ENCODE measurements around the gene PCGF3.

DNA sequence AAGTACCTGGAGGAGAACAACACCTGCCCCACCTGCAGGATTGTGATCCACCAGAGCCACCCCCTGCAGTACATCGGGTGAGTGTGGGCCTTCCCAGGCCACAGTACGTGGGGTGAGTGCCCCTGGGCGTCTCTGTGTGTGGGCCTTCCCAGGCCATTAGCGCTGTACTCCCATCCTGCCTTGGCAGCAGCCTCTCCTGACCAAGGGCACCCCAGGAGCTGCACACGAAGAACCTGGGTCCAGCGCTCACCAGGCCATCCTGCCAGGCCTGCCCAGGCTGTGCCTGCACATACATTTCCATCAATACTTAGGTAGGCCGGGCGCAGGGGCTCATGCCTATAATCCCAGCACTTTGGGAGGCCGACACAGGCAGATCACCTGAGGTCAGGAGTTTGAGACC, 29.3 kb downstream of the PCGF3 start:
- TF ChIP-seq POLR2A (IDR thresholded peaks at IDR 0.05): no peak
- TF ChIP-seq, protein P1, sequence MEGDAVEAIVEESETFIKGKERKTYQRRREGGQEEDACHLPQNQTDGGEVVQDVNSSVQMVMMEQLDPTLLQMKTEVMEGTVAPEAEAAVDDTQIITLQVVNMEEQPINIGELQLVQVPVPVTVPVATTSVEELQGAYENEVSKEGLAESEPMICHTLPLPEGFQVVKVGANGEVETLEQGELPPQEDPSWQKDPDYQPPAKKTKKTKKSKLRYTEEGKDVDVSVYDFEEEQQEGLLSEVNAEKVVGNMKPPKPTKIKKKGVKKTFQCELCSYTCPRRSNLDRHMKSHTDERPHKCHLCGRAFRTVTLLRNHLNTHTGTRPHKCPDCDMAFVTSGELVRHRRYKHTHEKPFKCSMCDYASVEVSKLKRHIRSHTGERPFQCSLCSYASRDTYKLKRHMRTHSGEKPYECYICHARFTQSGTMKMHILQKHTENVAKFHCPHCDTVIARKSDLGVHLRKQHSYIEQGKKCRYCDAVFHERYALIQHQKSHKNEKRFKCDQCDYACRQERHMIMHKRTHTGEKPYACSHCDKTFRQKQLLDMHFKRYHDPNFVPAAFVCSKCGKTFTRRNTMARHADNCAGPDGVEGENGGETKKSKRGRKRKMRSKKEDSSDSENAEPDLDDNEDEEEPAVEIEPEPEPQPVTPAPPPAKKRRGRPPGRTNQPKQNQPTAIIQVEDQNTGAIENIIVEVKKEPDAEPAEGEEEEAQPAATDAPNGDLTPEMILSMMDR (IDR thresholded peaks at IDR 0.05): no peak

All from tibial nerve (tissue), 3 donors.